K562 (cell line): Measurements from ENCODE around the gene PPARD.

Experiments used
- MAZ ChIP-seq, 2 experiments: fragments of 450-650 bp in 1 of 2; sonication (generic) in 1 of 2; formaldehyde crosslinking; IDR thresholded peaks in 1 of 2; conservative IDR thresholded peaks in 1 of 2; 2 replicates each; pipeline versions ENCODE4 v1.4.0 to v1.5.0; 2020; ENCODE audit warnings: mild to moderate bottlenecking in 1 of 2, missing genetic modification reagents in 1 of 2
- OTX1 ChIP-seq: fragments of 450-650 bp; formaldehyde crosslinking; IDR thresholded peaks from 2 replicates; pipeline ENCODE4 v1.4.0; 2022; ENCODE audit warnings: mild to moderate bottlenecking
- POLR3A ChIP-seq: IDR thresholded peaks from 2 replicates; pipeline ENCODE4 v1.6.1; 2011; ENCODE audit warnings: borderline replicate concordance, mild to moderate bottlenecking, moderate library complexity; ENCODE audit not compliant: insufficient read length, insufficient read depth; ENCODE audit errors: extremely low read depth
- RAD21 ChIP-seq, 2 experiments: fragments of 250-450 bp in 1 of 2; fragments of 450-650 bp in 1 of 2; sonication (Bioruptor Pico) in 1 of 2; formaldehyde crosslinking in 1 of 2; IDR thresholded peaks in 1 of 2; conservative IDR thresholded peaks in 1 of 2; 2 replicates each; pipeline versions ENCODE4 v1.4.0 to v1.8.0; 2020 to 2022; ENCODE audit warnings: mild to moderate bottlenecking in 2 of 2, moderate library complexity in 1 of 2
- RFX5 ChIP-seq: IDR thresholded peaks from 2 replicates; pipeline ENCODE4 v1.6.1; 2011; ENCODE audit warnings: low read depth, mild to moderate bottlenecking, improper control_type of control experiment, low read length
- SIN3A ChIP-seq, 2 experiments: fragments of 150-350 bp in 1 of 2; IDR thresholded peaks; 2 replicates each; pipeline ENCODE4 v1.6.1; 2011 to 2016; ENCODE audit warnings: borderline replicate concordance in 2 of 2, low read depth in 2 of 2, low read length in 2 of 2, mild to moderate bottlenecking in 2 of 2, moderate library complexity in 2 of 2; ENCODE audit not compliant: control insufficient read depth in 1 of 2
- SP2 ChIP-seq: IDR thresholded peaks from 2 replicates; pipeline ENCODE4 v1.6.1; 2011; ENCODE audit warnings: mild to moderate bottlenecking, low read depth, low read length, moderate library complexity; ENCODE audit not compliant: poor library complexity, severe bottlenecking; ENCODE audit errors: extremely low read depth
- SPI1 ChIP-seq: IDR thresholded peaks from 2 replicates; pipeline ENCODE4 v1.6.1; 2011; ENCODE audit warnings: low read depth, low read length, control low read depth, borderline replicate concordance
- YY1 ChIP-seq, 3 experiments: IDR thresholded peaks; 2 replicates each; pipeline ENCODE4 v1.6.1; 2011; ENCODE audit warnings: low read length in 2 of 3, mild to moderate bottlenecking in 2 of 3, moderate library complexity in 2 of 3, borderline replicate concordance in 1 of 3, control low read depth in 1 of 3, low read depth in 1 of 3; ENCODE audit not compliant: insufficient read depth in 3 of 3, insufficient replicate concordance in 2 of 3, control insufficient read depth in 1 of 3, insufficient read length in 1 of 3; ENCODE audit errors: extremely low read depth in 1 of 3
- ZBTB11 ChIP-seq, 3 experiments: fragments of 200-800 bp in 1 of 3; fragments of 250-450 bp in 1 of 3; fragments of 450-650 bp in 1 of 3; sonication (Bioruptor Pico) in 1 of 3; sonication (Bioruptor generic) in 1 of 3; formaldehyde crosslinking in 1 of 3; IDR thresholded peaks; 2 replicates each; pipeline versions ENCODE4 v1.6.1 to v1.8.0; 2016 to 2022; ENCODE audit warnings: mild to moderate bottlenecking in 2 of 3, missing genetic modification characterization in 2 of 3, missing compliant biosample characterization in 1 of 3, moderate library complexity in 1 of 3
- ZNF695 ChIP-seq: fragments of 450-650 bp; formaldehyde crosslinking; IDR thresholded peaks from 2 replicates; pipeline ENCODE4 v1.4.0; 2020; ENCODE audit warnings: mild to moderate bottlenecking, moderate library complexity
- TF ChIP-seq, protein P1 (sequence below), 3 experiments: IDR thresholded peaks in 2 of 3; conservative IDR thresholded peaks in 1 of 3; 2 replicates each; pipeline ENCODE4 v1.5.1; 2011 to 2012; ENCODE audit warnings: low read length in 3 of 3, mild to moderate bottlenecking in 3 of 3, control low read depth in 2 of 3, improper control_type of control experiment in 1 of 3, inconsistent platforms in 1 of 3, low read depth in 1 of 3, mixed read lengths in 1 of 3, moderate library complexity in 1 of 3; ENCODE audit not compliant: insufficient read depth in 2 of 3
- TF ChIP-seq, protein P2 (sequence below): fragments of 450-650 bp; formaldehyde crosslinking; IDR thresholded peaks from 2 replicates; pipeline ENCODE4 v1.4.0; 2022; ENCODE audit warnings: mild to moderate bottlenecking, moderate library complexity

DNA sequence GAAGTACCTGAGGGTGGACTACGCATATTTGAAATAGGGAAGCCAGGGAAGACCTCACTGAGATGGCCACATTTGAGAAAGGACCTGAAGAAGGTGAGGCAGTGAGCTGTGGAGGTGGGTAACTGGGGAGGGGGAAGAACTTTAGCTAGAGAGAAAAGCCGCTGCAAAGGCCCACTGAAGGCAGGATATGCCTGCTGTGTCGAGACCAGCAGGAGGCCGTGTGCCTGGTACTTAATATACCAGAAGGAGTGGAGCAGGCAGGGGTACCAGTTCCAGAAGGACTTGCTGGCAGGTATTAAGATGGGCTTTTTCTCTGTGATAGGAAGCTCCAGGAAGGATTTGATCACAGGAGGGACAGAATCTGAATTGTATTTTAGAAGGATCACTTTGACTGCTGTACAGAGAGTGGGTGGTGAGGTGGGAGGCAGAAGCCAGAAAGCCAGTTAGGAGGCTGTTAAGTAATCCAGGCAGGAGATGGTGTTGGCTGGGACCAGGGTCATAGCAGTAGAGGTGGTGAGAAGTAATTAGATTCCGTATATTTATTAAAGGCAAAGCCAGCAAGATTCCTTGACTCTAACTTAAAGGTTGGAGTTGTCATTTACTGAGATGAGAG lies 55.6 kb downstream of the PPARD start:
- TF ChIP-seq, protein P1, sequence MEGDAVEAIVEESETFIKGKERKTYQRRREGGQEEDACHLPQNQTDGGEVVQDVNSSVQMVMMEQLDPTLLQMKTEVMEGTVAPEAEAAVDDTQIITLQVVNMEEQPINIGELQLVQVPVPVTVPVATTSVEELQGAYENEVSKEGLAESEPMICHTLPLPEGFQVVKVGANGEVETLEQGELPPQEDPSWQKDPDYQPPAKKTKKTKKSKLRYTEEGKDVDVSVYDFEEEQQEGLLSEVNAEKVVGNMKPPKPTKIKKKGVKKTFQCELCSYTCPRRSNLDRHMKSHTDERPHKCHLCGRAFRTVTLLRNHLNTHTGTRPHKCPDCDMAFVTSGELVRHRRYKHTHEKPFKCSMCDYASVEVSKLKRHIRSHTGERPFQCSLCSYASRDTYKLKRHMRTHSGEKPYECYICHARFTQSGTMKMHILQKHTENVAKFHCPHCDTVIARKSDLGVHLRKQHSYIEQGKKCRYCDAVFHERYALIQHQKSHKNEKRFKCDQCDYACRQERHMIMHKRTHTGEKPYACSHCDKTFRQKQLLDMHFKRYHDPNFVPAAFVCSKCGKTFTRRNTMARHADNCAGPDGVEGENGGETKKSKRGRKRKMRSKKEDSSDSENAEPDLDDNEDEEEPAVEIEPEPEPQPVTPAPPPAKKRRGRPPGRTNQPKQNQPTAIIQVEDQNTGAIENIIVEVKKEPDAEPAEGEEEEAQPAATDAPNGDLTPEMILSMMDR (IDR thresholded peaks at IDR 0.05 in 2 of 3, conservative IDR thresholded peaks at IDR 0.05 in 1 of 3; ENCODE audit: insufficient read depth in 2 of 3, low read depth in 1 of 3, low read length in 3 of 3) = no peak
- TF ChIP-seq ZNF695 (CRISPR knock-in tag) (no peak), ZBTB11 (CRISPR knock-in tag; IDR thresholded peaks at IDR 0.05) (no peak), RAD21 (CRISPR knock-in tag; conservative IDR thresholded peaks at IDR 0.05 in 1 of 2, IDR thresholded peaks at IDR 0.05 in 1 of 2) (no peak), SIN3A (IDR thresholded peaks at IDR 0.05; ENCODE audit: borderline replicate concordance in 2 of 2, control insufficient read depth in 1 of 2, low read depth in 2 of 2, low read length in 2 of 2) (no peak), RFX5 (no peak), OTX1 (CRISPR knock-in tag) (no peak), MAZ (CRISPR knock-in tag; conservative IDR thresholded peaks at IDR 0.05 in 1 of 2, IDR thresholded peaks at IDR 0.05 in 1 of 2) (no peak), POLR3A (no peak), SP2 (no peak), YY1 (IDR thresholded peaks at IDR 0.05; ENCODE audit: borderline replicate concordance in 1 of 3, control insufficient read depth in 1 of 3, extremely low read depth in 1 of 3, insufficient read depth in 3 of 3, insufficient read length in 1 of 3, insufficient replicate concordance in 2 of 3, low read depth in 1 of 3, low read length in 2 of 3) (no peak), SPI1 (no peak)
- TF ChIP-seq, protein P2, sequence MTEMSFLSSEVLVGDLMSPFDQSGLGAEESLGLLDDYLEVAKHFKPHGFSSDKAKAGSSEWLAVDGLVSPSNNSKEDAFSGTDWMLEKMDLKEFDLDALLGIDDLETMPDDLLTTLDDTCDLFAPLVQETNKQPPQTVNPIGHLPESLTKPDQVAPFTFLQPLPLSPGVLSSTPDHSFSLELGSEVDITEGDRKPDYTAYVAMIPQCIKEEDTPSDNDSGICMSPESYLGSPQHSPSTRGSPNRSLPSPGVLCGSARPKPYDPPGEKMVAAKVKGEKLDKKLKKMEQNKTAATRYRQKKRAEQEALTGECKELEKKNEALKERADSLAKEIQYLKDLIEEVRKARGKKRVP = no peak
